Measurements from ENCODE around the gene APCDD1L.
A peak's percentile ranks its signal among the peaks of the same experiment; 100 is the strongest.

APCDD1L gene

GRCh38 chr20:58472273-58473018, 42.8 kb downstream of the APCDD1L start:
- H3K4me1 ChIP-seq (ENCODE audit: control insufficient read depth, insufficient read depth, low read length): peaks cover 20% of the 10 kb centered on the region

GRCh38 chr20:58471193-58472164, 43.7 kb downstream of the APCDD1L start:
- no peak overlapping the region for H3K9ac ChIP-seq (ENCODE audit: low read length)
- H3K27me3 ChIP-seq (ENCODE audit: control insufficient read depth, insufficient read depth, low read length): no peaks in the 10 kb centered on the region
- H3K4me3 ChIP-seq (ENCODE audit: low read length): no peak overlapping the region
- H3K27ac ChIP-seq (ENCODE audit: low read depth, low read length): peak overlapping the region; percentile 60
- H3K4me1 ChIP-seq (ENCODE audit: control insufficient read depth, insufficient read depth, low read length): peaks cover 20% of the 10 kb centered on the region
- H3K36me3 ChIP-seq (ENCODE audit: control insufficient read depth, insufficient read depth, low read length): no peaks in the 10 kb centered on the region

More at GRCh38 chr20:58472273-58473018, 42.8 kb downstream of the APCDD1L start:
- H3K27ac ChIP-seq (ENCODE audit: low read depth, low read length): no peak overlapping the region
- no peaks in the 10 kb centered on the region for H3K27me3 ChIP-seq (ENCODE audit: control insufficient read depth, insufficient read depth, low read length)
- no peak overlapping the region for H3K4me3 ChIP-seq (ENCODE audit: low read length)
- no peak overlapping the region for H3K9ac ChIP-seq (ENCODE audit: low read length)
- no peaks in the 10 kb centered on the region for H3K36me3 ChIP-seq (ENCODE audit: control insufficient read depth, insufficient read depth, low read length)

GRCh38 chr20:58470336-58471192, 44.6 kb downstream of the APCDD1L start:
- Histone ChIP-seq H3K27me3 (ENCODE audit: control insufficient read depth, insufficient read depth, low read length) (no peaks in the 10 kb centered on the region), H3K9ac (ENCODE audit: low read length) (no peak overlapping the region), H3K4me1 (ENCODE audit: control insufficient read depth, insufficient read depth, low read length) (peaks cover 20% of the 10 kb centered on the region), H3K27ac (ENCODE audit: low read depth, low read length) (peak overlapping the region; percentile 60), H3K4me3 (ENCODE audit: low read length) (no peak overlapping the region), H3K36me3 (ENCODE audit: control insufficient read depth, insufficient read depth, low read length) (no peaks in the 10 kb centered on the region)

- no peak overlapping the region for H3K4me3 ChIP-seq (ENCODE audit: low read length)
- H3K36me3 ChIP-seq (ENCODE audit: control insufficient read depth, insufficient read depth, low read length): no peaks in the 10 kb centered on the region
- no peaks in the 10 kb centered on the region for H3K27me3 ChIP-seq (ENCODE audit: control insufficient read depth, insufficient read depth, low read length)
- peak overlapping the region; percentile 43 for H3K27ac ChIP-seq (ENCODE audit: low read depth, low read length)
- H3K4me1 ChIP-seq (ENCODE audit: control insufficient read depth, insufficient read depth, low read length): peaks cover 20% of the 10 kb centered on the region
- H3K9ac ChIP-seq (ENCODE audit: low read length): no peak overlapping the region
These were observed 45.6 kb downstream of the APCDD1L start for GRCh38 chr20:58469616-58470015.

- peak overlapping the region; percentile 40 for H3K27ac ChIP-seq (ENCODE audit: low read depth, low read length)
- peaks cover 20% of the 10 kb centered on the region for H3K4me1 ChIP-seq (ENCODE audit: control insufficient read depth, insufficient read depth, low read length)
These were observed 47.3 kb downstream of the APCDD1L start for GRCh38 chr20:58467572-58468527.

GRCh38 chr20:58466729-58467571, 48.2 kb downstream of the APCDD1L start:
- H3K4me1 ChIP-seq (ENCODE audit: control insufficient read depth, insufficient read depth, low read length): peaks cover 20% of the 10 kb centered on the region
- H3K9ac ChIP-seq (ENCODE audit: low read length): no peak overlapping the region
- H3K27ac ChIP-seq (ENCODE audit: low read depth, low read length): no peak overlapping the region
- H3K4me3 ChIP-seq (ENCODE audit: low read length): no peak overlapping the region
- H3K36me3 ChIP-seq (ENCODE audit: control insufficient read depth, insufficient read depth, low read length): no peaks in the 10 kb centered on the region
- no peaks in the 10 kb centered on the region for H3K27me3 ChIP-seq (ENCODE audit: control insufficient read depth, insufficient read depth, low read length)

More at GRCh38 chr20:58467572-58468527, 47.3 kb downstream of the APCDD1L start:
- H3K4me3 ChIP-seq (ENCODE audit: low read length): no peak overlapping the region
- no peaks in the 10 kb centered on the region for H3K36me3 ChIP-seq (ENCODE audit: control insufficient read depth, insufficient read depth, low read length)
- no peak overlapping the region for H3K9ac ChIP-seq (ENCODE audit: low read length)
- H3K27me3 ChIP-seq (ENCODE audit: control insufficient read depth, insufficient read depth, low read length): no peaks in the 10 kb centered on the region

- no peak overlapping the region for H3K27ac ChIP-seq (ENCODE audit: low read depth, low read length)
- H3K4me3 ChIP-seq (ENCODE audit: low read length): no peak overlapping the region
- no peaks in the 10 kb centered on the region for H3K27me3 ChIP-seq (ENCODE audit: control insufficient read depth, insufficient read depth, low read length)
- peaks cover 15% of the 10 kb centered on the region for H3K4me1 ChIP-seq (ENCODE audit: control insufficient read depth, insufficient read depth, low read length)
- H3K36me3 ChIP-seq (ENCODE audit: control insufficient read depth, insufficient read depth, low read length): no peaks in the 10 kb centered on the region
- H3K9ac ChIP-seq (ENCODE audit: low read length): no peak overlapping the region
These were observed 49.0 kb downstream of the APCDD1L start for GRCh38 chr20:58466095-58466708.

- no peaks in the 10 kb centered on the region for H3K27me3 ChIP-seq (ENCODE audit: control insufficient read depth, insufficient read depth, low read length)
- no peak overlapping the region for H3K27ac ChIP-seq (ENCODE audit: low read depth, low read length)
- H3K9ac ChIP-seq (ENCODE audit: low read length): no peak overlapping the region
- peaks cover 10% of the 10 kb centered on the region for H3K4me1 ChIP-seq (ENCODE audit: control insufficient read depth, insufficient read depth, low read length)
- no peaks in the 10 kb centered on the region for H3K36me3 ChIP-seq (ENCODE audit: control insufficient read depth, insufficient read depth, low read length)
- H3K4me3 ChIP-seq (ENCODE audit: low read length): no peak overlapping the region
These were observed 50.4 kb downstream of the APCDD1L start for GRCh38 chr20:58464838-58465237.

GRCh38 chr20:58463256-58463655, 51.9 kb downstream of the APCDD1L start:
- no peaks in the 10 kb centered on the region for H3K36me3 ChIP-seq (ENCODE audit: control insufficient read depth, insufficient read depth, low read length)
- H3K9ac ChIP-seq (ENCODE audit: low read length): no peak overlapping the region
- no peaks in the 10 kb centered on the region for H3K27me3 ChIP-seq (ENCODE audit: control insufficient read depth, insufficient read depth, low read length)
- H3K27ac ChIP-seq (ENCODE audit: low read depth, low read length): no peak overlapping the region
- peaks cover 3% of the 10 kb centered on the region for H3K4me1 ChIP-seq (ENCODE audit: control insufficient read depth, insufficient read depth, low read length)
- H3K4me3 ChIP-seq (ENCODE audit: low read length): no peak overlapping the region

- H3K27ac ChIP-seq (ENCODE audit: low read depth, low read length): no peak overlapping the region
- no peaks in the 10 kb centered on the region for H3K36me3 ChIP-seq (ENCODE audit: control insufficient read depth, insufficient read depth, low read length)
- H3K4me3 ChIP-seq (ENCODE audit: low read length): no peak overlapping the region
- no peaks in the 10 kb centered on the region for H3K4me1 ChIP-seq (ENCODE audit: control insufficient read depth, insufficient read depth, low read length)
- H3K27me3 ChIP-seq (ENCODE audit: control insufficient read depth, insufficient read depth, low read length): no peaks in the 10 kb centered on the region
- H3K9ac ChIP-seq (ENCODE audit: low read length): no peak overlapping the region
These were observed 53.3 kb downstream of the APCDD1L start for GRCh38 chr20:58461899-58462298.
